Fibroblast of mammary gland (primary cell): ENCODE data around the gene CWC25.

Experiments
- DNase-seq: peaks from one replicate; pipeline ENCODE4 v3.0.0-alpha.2; 2010; ENCODE audit warnings: low read depth
- H3K4me3 ChIP-seq: 2 replicates; pipeline ENCODE4 v1.5.1; 2011; ENCODE audit warnings: low read depth, mild to moderate bottlenecking, low read length, moderate library complexity; ENCODE audit not compliant: control insufficient read depth
- CTCF ChIP-seq: conservative IDR thresholded peaks from 2 replicates; pipeline ENCODE4 v1.5.1; 2011; ENCODE audit warnings: low read depth, low read length, inconsistent platforms; ENCODE audit not compliant: control insufficient read depth, insufficient read depth

CWC25 gene

GRCh38 chr17:38824899-38825761 is at the start of gene CWC25:
Gene CWC25 (minus strand): TSS chr17:38825321. CDS start chr17:38825183, 138 bp downstream.
- peak; percentile 95 for DNase-seq
- TF ChIP-seq CTCF = no peak
- peak within 1 kb of the TSS; percentile 99 for H3K4me3 ChIP-seq

GRCh38 chr17:38873640-38874380 is 48.7 kb upstream of the CWC25 start:
- no peak for DNase-seq
- TF ChIP-seq CTCF = no peak
- no peak overlapping the region for H3K4me3 ChIP-seq

GRCh38 chr17:38872671-38873385 is 47.7 kb upstream of the CWC25 start:
- no peak overlapping the region for H3K4me3 ChIP-seq
- TF ChIP-seq CTCF = no peak
- DNase-seq = no peak

- TF ChIP-seq CTCF = no peak
- peak overlapping the region; percentile 97 for H3K4me3 ChIP-seq
- DNase-seq = no peak
These were observed 46.9 kb upstream of the CWC25 start for GRCh38 chr17:38872027-38872511.

DNA sequence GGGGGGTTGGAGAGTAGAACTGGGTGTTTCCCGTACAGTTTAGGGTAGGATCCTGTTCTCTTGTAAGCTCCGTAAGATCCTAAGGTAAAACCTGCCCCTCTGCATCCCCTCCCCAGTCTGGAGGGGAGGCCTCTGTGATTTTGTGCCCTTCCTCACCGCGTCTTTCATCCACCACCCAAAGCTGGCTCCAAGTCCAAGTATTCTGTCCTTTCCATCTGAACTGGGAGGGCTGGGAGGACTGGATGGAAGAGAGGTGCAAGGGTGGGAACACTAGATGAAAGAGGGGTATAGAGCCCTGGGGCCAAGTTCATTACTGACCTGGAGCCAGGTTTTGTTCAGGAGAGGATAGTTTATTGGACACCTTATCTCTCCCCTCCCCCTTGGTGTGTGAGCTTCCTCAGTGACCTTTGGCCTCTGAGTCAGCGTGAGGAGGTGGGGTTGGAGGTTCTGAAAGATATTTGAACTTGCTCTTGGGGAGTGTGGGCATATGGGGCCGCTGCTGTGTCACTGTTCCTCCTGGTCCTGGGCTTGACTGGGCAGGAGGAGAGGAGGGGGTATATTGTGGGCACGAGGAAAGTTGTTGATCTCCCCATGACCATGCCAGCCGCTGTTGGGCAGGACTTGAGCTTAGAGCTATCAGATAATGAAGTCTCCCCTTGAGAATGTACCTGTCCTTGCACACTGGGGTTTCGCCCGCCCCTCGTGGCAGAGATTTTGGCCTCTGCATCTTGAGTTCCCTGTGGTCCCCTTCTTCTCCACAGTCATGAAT is 46.3 kb upstream of the CWC25 start:
- TF ChIP-seq CTCF = peak; percentile 27
- peak overlapping the region; percentile 97 for H3K4me3 ChIP-seq
- peak; percentile 87 for DNase-seq
